Measurements from ENCODE around the gene IKBIP.

DNA sequence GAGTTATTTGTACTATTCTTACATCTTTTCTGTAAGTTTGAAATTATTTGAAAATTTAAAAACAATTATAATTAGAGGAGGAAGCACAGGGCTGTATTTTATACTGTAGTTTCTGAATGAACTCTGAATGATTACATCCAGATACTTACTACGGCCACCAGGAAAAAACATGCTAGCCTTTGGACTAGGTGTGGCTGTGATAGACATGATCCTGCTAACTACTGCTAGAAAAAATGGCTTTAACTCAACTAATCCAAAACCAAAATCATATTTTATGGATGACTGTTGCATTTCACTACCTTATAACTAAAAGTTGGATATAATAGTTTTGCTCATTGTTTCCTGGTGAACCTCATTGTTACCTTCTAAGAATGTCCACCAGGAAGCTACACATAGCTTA lies 66.2 kb downstream of the IKBIP start:
- no peak for TF ChIP-seq CTCF (IDR thresholded peaks at IDR 0.05)
- TF ChIP-seq POLR2A (IDR thresholded peaks at IDR 0.05) = no peak
- TF ChIP-seq POLR2AphosphoS5 (IDR thresholded peaks at IDR 0.05) = no peak
- no peak for TF ChIP-seq EP300 (IDR thresholded peaks at IDR 0.05)

Data from sigmoid colon (tissue), 4 donors.